GM21360 (cell line): Measurements from ENCODE around the gene IQCE.

ENCODE experiments used
- ATAC-seq: cut with Tn5 transposase; IDR thresholded peaks from one replicate; pipeline ENCODE4 v1.9.1; 2021; ENCODE audit warnings: mild to moderate bottlenecking, moderate library complexity; ENCODE audit not compliant: unreplicated experiment

IQCE gene

GRCh38 chr7:2641406-2642393 lies 82.9 kb downstream of the IQCE start:
- no peak for ATAC-seq

DNA sequence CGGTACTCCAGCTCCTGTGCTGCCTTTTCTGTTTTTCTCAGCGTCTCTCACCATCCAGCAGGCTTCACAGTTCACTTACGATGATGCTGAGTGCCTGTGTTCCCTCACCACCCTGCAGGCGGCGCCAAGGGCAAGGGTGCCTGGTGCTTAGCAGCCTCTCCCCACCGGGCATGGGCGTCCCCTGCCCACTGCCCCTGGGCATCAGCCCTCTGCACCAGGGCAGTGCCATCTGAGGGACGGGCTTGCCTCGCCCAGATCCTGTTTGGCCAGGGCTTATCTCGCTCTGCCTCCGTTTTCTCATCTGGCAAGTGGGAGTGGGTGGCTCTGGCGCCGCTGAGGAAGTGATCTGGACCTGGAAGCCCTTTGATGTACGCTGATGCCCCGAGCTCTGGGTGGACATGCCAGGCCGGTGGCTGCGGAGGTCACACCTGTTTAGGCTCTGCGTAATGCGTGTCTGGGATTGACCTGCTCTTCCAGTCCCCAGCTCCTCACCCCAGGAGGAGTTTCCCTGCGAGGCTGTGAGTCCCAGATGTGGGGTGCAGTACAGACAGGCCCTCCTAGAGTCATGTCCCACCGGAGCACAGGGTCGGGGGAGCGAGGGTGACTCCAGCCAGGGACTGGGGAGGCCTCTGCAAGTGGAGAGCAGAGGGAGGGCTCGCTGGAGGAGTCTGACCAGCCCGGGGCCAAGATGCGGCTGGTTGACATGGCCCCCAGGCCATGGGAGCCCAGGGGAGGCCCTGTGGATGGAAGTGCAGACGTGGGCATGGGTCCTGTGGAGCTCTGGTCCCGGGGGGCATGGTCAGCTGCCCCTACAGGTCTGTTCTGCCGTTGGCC lies 84.8 kb downstream of the IQCE start:
- ATAC-seq, result no peak

DNA sequence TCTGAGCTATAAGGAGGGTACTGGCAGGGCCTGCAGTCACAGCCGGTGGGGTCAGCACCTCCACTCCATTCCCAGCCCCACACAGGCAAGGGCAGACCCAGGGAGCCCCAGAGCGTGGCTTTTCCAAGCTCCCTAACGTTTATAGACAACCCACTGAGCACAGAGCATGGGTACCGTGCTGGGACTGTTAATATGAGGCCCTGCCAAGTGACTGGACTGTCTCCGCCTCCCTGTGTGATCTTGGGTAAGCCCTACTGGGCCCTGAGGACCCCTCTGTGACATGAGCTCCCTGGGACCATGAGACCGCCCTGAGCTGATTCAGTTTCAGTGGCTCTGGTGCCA lies 85.4 kb downstream of the IQCE start:
- ATAC-seq, result no peak

- ATAC-seq, result no peak
These were observed 85.9 kb downstream of the IQCE start for GRCh38 chr7:2644562-2645273.

GRCh38 chr7:2645274-2645868 lies 86.6 kb downstream of the IQCE start:
- no peak for ATAC-seq

DNA sequence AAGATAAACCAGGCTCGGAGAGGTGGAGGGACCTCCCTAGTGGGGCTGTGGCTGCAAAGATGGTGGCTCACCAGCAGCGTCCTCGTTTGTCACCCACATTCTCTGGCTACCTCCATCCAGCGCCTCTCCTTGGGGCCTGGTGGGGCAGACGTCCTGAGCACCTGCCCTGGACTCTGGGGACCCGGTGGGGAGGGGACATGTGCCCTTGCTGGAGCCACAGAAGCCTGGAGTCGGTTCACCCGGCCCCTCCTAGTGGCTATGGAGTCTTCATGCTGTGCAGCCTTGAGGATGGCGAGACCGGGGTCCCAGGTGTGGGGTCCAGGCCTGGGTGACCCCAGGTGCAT lies 87.5 kb downstream of the IQCE start:
- no peak for ATAC-seq

DNA sequence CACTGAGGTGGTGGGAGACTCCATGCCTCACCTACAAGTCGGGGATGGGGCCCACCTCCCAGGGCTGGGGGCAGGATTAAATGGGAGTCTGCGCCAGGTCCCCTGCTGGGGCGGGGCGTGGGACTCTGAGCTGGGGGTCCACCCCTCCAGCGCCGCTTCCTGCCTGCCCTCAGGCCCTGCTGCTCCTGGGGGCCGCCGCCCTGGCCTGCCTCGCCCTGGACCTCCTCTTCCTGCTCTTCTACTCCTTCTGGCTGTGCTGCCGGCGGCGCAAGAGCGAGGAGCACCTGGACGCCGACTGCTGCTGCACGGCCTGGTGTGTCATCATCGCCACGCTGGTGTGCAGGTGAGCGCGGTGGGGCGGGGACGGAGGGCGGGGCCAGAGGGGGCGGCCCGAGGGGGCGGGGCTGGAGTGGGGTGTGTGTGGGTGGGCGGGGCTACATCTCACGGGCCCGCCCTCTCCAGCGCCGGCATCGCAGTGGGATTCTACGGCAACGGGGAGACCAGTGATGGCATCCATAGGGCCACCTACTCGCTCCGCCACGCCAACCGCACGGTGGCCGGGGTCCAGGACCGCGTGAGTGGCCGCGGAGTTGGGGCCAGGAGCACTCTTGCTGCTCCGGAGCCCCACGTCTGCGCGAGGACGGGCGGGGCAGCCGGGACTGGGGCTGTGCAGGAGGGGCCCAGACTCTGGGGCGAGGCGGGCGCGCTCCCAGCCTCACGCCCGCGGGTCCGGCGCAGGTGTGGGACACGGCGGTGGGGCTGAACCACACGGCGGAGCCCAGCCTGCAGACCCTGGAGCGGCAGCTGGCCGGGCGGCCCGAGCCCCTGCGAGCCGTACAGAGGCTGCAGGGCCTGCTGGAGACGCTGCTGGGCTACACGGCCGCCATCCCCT lies 88.1 kb downstream of the IQCE start:
- no peak for ATAC-seq

DNA sequence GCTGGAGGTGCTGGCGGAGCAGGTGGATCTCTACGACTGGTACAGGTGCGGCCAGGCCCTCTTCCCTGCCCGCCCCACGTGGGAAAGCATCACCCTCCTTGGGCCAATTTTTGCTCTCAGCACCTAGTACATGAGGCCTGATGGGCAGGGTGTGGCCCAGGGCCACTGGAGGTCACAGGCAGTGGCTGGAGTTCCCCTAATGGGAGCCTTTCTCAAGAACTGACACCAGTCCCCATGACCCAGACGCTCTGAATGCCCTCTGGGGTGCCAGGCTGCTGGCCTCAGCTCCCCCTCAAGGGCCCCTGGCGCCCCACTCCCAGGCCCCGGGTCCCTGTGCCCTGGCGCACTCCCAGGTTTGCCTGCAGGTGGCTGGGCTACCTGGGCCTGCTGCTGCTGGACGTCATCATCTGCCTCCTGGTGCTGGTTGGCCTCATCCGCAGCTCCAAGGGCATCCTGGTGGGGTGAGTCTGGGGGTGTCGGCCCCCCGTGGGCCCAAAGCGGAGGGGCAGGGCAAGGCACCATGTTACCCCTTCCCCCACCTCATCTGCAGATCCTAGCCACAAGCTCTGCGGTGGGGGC lies 88.9 kb downstream of the IQCE start:
- no peak for ATAC-seq

- ATAC-seq, result no peak
These were observed 90.5 kb downstream of the IQCE start for GRCh38 chr7:2649139-2649838.

DNA sequence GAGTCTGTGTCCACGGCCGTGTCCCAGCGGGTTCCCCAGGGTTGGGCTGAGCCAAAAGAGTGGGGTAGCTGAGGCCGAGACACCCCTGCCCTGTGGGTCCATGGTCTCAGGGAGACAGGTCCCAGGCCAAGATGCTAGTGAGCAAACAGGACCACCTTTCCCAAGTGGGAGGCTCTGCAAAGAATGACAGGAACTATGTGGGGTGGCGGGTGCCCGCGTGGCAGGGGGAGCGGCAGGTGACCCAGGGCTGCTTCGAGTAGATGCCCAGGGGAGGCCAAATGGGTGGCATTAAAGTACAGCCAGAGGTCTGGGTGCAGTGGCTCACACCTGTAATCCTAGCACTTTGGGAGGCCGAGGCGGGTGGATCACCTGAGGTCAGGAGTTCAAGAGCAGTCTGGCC lies 91.2 kb downstream of the IQCE start:
- ATAC-seq, result no peak

GRCh38 chr7:2650451-2650850 lies 91.7 kb downstream of the IQCE start:
- ATAC-seq, result no peak

- no peak for ATAC-seq
These were observed 92.6 kb downstream of the IQCE start for GRCh38 chr7:2651336-2651735.

DNA sequence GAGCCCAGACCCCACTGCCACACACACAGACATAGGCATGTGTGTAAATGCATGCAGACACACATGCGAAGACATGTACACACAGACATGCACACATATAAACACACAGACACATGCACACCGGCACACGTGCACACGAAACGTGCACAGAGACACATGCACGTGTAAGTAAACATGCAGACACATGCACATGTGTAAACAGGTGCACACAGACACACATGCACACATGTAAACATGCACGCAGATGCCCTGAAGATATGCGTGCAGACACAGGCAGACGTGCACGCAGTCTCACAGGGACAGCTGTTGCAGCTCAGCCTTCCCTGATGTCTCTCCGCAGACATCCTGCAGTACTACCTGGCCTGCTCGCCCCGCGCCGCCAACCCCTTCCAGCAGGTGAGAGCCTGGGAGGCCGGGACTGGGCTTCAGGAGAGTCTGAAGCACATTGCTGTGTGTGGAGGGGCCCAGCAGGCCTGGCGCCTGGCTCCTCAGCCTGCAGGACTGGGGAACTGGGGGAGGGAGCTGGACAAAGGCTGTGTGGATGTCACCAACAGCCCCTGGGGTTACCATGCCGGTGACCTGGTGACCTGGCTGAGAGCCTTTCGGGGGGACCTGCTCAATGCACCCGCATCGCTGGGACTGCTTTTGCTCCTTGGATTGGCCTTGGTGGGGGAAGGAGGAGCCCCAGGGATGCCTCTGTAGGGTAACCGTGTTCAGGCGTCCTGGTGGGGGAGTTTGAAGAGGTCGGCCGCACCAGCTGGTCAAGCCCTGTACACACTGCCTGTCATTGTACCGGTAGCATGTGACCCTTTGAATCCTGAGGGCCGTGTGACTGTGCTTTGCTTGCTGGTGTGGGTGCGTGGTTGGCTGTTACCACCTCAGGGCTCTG lies 93.3 kb downstream of the IQCE start:
- ATAC-seq, result no peak

GRCh38 chr7:2652736-2653060 lies 93.9 kb downstream of the IQCE start:
- ATAC-seq, result no peak

DNA sequence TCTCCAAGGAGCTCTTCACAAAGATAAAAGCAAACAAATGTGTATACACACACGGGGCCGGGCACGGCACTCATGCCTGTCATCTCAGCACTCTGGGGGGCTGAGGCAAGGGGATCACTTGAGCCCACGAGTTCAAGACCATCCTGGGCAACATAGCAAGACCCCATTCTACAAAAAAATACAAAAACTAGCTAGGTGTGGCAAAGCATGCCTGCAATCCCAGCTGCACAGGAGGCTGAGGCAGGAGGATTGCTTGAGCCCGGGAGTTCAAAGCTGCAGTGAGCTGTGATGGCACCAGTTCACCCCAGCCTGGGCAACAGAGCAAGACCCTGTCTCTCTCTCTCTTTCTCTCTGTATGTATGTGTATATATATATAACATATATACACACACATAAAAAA lies 95.3 kb downstream of the IQCE start:
- ATAC-seq, result no peak

DNA sequence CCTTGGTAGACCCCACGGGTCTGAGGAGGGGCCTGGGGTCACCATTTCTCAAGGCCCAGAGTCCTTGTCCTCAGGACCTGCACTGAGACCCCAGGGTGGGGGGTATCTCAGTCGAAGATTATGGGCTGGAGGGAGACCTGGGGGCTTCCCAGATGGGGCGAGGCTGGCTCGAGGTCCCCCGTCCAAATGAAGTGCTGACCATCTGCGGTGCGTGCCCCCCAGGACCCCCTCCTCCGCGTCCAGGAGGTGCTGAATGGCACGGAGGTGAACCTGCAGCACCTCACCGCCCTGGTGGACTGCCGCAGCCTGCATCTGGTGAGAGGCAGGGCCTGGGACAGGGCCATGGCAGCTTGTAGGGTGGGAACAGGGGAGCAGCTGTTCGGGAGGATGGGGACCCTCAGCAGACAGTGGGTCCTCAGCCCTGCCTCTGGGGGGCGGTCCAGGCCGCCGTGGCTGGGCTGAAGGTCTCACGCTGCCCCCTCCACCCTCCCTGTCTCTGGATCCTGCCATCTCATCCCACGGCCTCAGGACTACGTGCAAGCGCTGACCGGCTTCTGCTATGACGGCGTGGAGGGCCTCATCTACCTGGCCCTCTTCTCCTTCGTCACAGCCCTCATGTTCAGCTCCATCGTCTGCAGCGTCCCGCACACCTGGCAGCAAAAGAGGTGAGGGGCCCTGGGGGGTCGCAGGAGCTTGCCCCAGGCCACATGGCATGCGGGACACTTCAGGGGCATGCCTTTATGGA lies 97.3 kb downstream of the IQCE start:
- no peak for ATAC-seq

GRCh38 chr7:2657208-2657607 lies 98.4 kb downstream of the IQCE start:
- ATAC-seq, result no peak
